ENCODE results near the gene DNAH1. TPM values are rescaled to one million over a fixed set of nuclear protein-coding genes. Genes with fewer than 3 reads are reported as not detected.

The DNAH1 gene
- total and polyA plus RNA-seq, 2 of the 13 experiments (the other 11 are each of a cell fraction or from before 2014, with no cell fraction given) = 0.64 to 3.5 TPM

- TF ChIP-seq, protein P1, sequence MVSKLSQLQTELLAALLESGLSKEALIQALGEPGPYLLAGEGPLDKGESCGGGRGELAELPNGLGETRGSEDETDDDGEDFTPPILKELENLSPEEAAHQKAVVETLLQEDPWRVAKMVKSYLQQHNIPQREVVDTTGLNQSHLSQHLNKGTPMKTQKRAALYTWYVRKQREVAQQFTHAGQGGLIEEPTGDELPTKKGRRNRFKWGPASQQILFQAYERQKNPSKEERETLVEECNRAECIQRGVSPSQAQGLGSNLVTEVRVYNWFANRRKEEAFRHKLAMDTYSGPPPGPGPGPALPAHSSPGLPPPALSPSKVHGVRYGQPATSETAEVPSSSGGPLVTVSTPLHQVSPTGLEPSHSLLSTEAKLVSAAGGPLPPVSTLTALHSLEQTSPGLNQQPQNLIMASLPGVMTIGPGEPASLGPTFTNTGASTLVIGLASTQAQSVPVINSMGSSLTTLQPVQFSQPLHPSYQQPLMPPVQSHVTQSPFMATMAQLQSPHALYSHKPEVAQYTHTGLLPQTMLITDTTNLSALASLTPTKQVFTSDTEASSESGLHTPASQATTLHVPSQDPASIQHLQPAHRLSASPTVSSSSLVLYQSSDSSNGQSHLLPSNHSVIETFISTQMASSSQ (IDR thresholded peaks at IDR 0.05; ENCODE audit: low read depth) = no peak
- TF ChIP-seq, protein P1 (CRISPR knock-in tag; IDR thresholded peaks at IDR 0.05; ENCODE audit: borderline replicate concordance) = no peak
- TF ChIP-seq NR0B2 (CRISPR knock-in tag; IDR thresholded peaks at IDR 0.05) = no peak
Observed at GRCh38 chr3:52364322-52365035, 48.4 kb downstream of the DNAH1 start (continued).

DNA sequence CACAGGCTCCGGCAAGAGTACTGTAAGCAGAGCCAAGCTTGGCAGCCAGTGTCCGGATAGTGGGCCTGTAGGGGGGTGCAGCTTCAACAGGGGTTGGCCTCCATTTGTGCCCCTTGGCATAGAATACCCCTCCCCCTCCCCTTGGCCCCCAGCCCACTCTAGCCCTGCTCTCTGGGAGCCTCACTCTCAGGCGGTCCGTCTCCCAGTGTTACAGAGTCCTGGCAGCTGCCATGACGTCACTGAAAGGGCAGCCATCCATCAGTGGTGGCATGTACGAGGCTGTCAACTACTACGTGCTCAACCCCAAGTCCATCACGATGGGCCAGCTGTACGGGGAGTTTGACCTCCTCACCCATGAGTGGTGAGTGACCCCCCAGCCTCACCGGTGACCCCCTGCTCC lies 50.4 kb downstream of the DNAH1 start:
- ATAC-seq (no peak), FAIRE-seq (no peak), DNase-seq (ENCODE audit: low spot score) (no peak)
- no peaks in the 10 kb centered on the region for H4K20me1 ChIP-seq (ENCODE audit: insufficient read depth, low read length)
- H3K4me3 ChIP-seq (replicated peaks in 1 of 3; ENCODE audit: insufficient read depth in 1 of 3, low read depth in 2 of 3, low read length in 3 of 3) = no peak overlapping the region
- no peak overlapping the region for H3K27ac ChIP-seq (ENCODE audit: extremely low read length, insufficient read depth, low read length)
- no peaks in the 10 kb centered on the region for H3K4me1 ChIP-seq (ENCODE audit: insufficient read depth, low read length)
- in situ Hi-C loops (cut with HindIII; ENCODE audit: extremely low pct_ligation_motif_present, low pct_unique_long_range_greater_than_20kb) = no loop called here
- no peak overlapping the region for H3K4me2 ChIP-seq (ENCODE audit: low read depth, low read length)
- no peak overlapping the region for H3K9ac ChIP-seq (ENCODE audit: insufficient read depth, low read depth, low read length)
- no peaks in the 10 kb centered on the region for H3K9me3 ChIP-seq (ENCODE audit: low read length)
- ChIA-PET CTCF (ENCODE audit: low intra/inter-chr PET ratio, low total read pairs) (no interaction called here), POLR2A (no interaction called here)
- intact Hi-C loops (cut with micrococcal nuclease; ENCODE audit: unreplicated experiment) = no loop called here
- TF ChIP-seq ATF7 (IDR thresholded peaks at IDR 0.05) = peak; percentile 61
- TF ChIP-seq ATF7 (CRISPR knock-in tag; IDR thresholded peaks at IDR 0.05) = no peak
- no peak for TF ChIP-seq NFE2L1 (CRISPR knock-in tag; IDR thresholded peaks at IDR 0.05; ENCODE audit: borderline replicate concordance)
- peak; percentile 82 for TF ChIP-seq CREB1 (IDR thresholded peaks at IDR 0.05)
- TF ChIP-seq CREB1 (CRISPR knock-in tag; IDR thresholded peaks at IDR 0.05) = no peak
- no peaks in the 10 kb centered on the region for H3K79me2 ChIP-seq (ENCODE audit: insufficient read depth, low read length)
- WGBS (ENCODE audit: low lambda C conversion rate) = 85% methylated on average over 6 of the region's 10 CpGs
- H3K27me3 ChIP-seq (ENCODE audit: control insufficient read depth in 1 of 2, insufficient read depth in 2 of 2, low read length in 2 of 2) = no peaks in the 10 kb centered on the region; a peak in 1 of 5 replicates
- no peaks in the 10 kb centered on the region for H3K36me3 ChIP-seq (replicated peaks in 1 of 2; ENCODE audit: control insufficient read depth in 1 of 2, insufficient read depth in 2 of 2, low read length in 2 of 2)
- no peak overlapping the region for H2AFZ ChIP-seq (ENCODE audit: low read length)
- no TSS peak for BruUV-seq (replicated peaks)
